Kidney (tissue), 14 donors: ENCODE measurements around the gene GLRX. TPM values are rescaled to one million over a fixed set of nuclear protein-coding genes. Genes with fewer than 3 reads are reported as not detected.
A peak's percentile ranks its signal among the peaks of the same experiment; 100 is the strongest.

Source experiments
- DNase-seq, 5 donors: peaks; one replicate each; pipeline ENCODE4 v3.0.0-alpha.2; 2013 to 2020
- FAIRE-seq: peaks from 2 replicates; lab custom pipeline; 2012; peaks lifted over from hg19 to GRCh38; lab: Jason Lieb, UNC
- H3K27ac ChIP-seq, 2 donors: one replicate each; pipeline ENCODE4 v1.7.0; 2013; ENCODE audit warnings: low read depth in 2 of 2, low read length in 2 of 2, inconsistent platforms in 1 of 2
- H3K27me3 ChIP-seq: one replicate; pipeline ENCODE4 v1.7.1; 2013; ENCODE audit warnings: low read length, inconsistent platforms; ENCODE audit not compliant: control insufficient read depth, insufficient read depth
- H3K36me3 ChIP-seq, 3 donors: one replicate each; pipeline versions ENCODE4 v1.7.0 to v1.7.1; 2013; ENCODE audit warnings: low read length in 3 of 3, control low read depth in 1 of 3, inconsistent platforms in 1 of 3; ENCODE audit not compliant: insufficient read depth in 3 of 3, control insufficient read depth in 2 of 3
- H3K4me1 ChIP-seq, 3 donors: one replicate each; pipeline versions ENCODE4 v1.7.0 to v1.7.1; 2013; ENCODE audit warnings: low read length in 3 of 3, inconsistent platforms in 1 of 3, low read depth in 1 of 3; ENCODE audit not compliant: control insufficient read depth in 2 of 3, insufficient read depth in 2 of 3
- H3K4me3 ChIP-seq, 3 donors: one replicate each; pipeline versions ENCODE4 v1.7.0 to v1.8.1; 2013; ENCODE audit warnings: low read length in 3 of 3, control low read depth in 1 of 3, inconsistent platforms in 1 of 3
- H3K9ac ChIP-seq, 3 donors: one replicate each; pipeline versions ENCODE4 v1.7.0 to v1.7.1; 2013; ENCODE audit warnings: low read length in 3 of 3, control low read depth in 1 of 3, inconsistent platforms in 1 of 3
- H3K9me3 ChIP-seq, 3 donors: one replicate each; pipeline versions ENCODE4 v1.7.0 to v1.7.1; 2013; ENCODE audit warnings: low read length in 3 of 3, control low read depth in 1 of 3, inconsistent platforms in 1 of 3; ENCODE audit not compliant: control insufficient read depth in 2 of 3, insufficient read depth in 1 of 3
- intact Hi-C: fragments of 100-400 bp; cut with DNase I; formaldehyde crosslinking; loops from one replicate; pipeline ENCODE4 v1.11.1; 2022
- polyA plus RNA-seq: library from polyadenylated mRNA; stranded (reverse); fragments of 350-450 nt; fragmentation: Illumina TruSeq; extraction: RNeasy Lipid Tissue Mini Kit (QIAGEN cat#74804); gene quantifications from one replicate; pipeline ENCODE4 v1.2.3, GENCODE V29; 2014; ENCODE audit warnings: low read depth, low replicate concordance; ENCODE audit not compliant: insufficient read depth
- total RNA-seq: library from RNA; stranded (reverse); fragmentation: NEBNext Ultra II Directional; extraction: Animal tissue kit (Norgen Biotek cat#: 25700); gene quantifications from one replicate; pipeline ENCODE4 v1.2.1, GENCODE V29; 2021
- TF ChIP-seq, protein P1 (sequence below): IDR thresholded peaks from 3 replicates; pipeline ENCODE4 v1.5.1; 2012; ENCODE audit warnings: mild to moderate bottlenecking, moderate library complexity, borderline replicate concordance; ENCODE audit not compliant: insufficient read depth; ENCODE audit errors: extremely low read depth
- donor health status: control.
- donor health status: control.
- donor health status: control.
- donor health status: control.
- donor health status: control.
- donor health status: DM: yes; HTN: yes; CAD: no.
- donor health status: Normal renal cell carcinoma (clear cell type).

GLRX gene
- total and polyA plus RNA-seq, 2 donors from 2014 or later = 57.4 to 324 TPM

DNA sequence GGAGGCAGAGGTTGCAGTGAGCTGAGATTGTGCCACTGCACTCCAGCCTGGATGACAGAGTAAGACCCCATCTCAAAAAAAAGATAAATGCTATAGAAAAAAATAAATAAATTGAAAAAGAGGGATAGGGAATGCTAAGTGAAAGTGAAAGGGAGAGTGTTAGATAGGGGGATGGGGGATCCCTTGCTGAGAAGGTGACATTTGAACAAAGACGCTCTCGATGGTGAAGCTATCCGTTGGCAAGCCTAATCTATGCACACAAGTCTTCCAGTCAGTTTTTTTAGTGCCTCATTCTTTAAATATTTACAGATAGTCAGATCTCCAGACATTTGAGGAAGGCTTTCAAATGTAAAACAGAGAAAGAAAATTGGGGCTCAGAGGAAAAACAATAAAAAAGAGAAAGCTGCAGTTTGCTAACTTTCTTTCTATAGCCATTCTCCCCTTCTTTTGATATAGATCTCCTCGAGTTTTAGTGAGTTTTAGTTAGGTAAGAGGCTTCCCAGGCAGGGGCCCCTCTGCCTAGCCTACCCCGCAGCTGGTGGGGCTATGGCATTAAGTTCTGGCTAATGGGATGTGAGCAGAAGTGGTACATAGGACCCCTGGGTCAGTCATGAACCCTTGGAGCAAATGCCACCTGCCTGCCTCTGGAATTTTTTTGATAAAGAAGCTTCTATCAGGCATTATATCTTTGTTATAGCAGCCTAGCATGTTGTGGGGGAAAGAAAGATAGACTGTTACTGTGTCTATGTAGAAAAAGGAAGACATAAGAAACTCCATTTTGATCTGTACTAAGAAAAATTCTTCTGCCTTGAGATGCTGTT lies 12.0 kb downstream of the GLRX start:
- no peak for DNase-seq
- H3K4me1 ChIP-seq = peaks cover 0 to 40% (median 30%) of the 10 kb centered on the region in 3 donors
- no peak overlapping the region for H3K4me3 ChIP-seq
- H3K27me3 ChIP-seq = no peaks in the 10 kb centered on the region
- peak overlapping the region; percentile 71 to 72 for H3K27ac ChIP-seq
- no peak for FAIRE-seq
- no peaks in the 10 kb centered on the region for H3K9me3 ChIP-seq
- intact Hi-C loops = no loop called here
- TF ChIP-seq, protein P1, sequence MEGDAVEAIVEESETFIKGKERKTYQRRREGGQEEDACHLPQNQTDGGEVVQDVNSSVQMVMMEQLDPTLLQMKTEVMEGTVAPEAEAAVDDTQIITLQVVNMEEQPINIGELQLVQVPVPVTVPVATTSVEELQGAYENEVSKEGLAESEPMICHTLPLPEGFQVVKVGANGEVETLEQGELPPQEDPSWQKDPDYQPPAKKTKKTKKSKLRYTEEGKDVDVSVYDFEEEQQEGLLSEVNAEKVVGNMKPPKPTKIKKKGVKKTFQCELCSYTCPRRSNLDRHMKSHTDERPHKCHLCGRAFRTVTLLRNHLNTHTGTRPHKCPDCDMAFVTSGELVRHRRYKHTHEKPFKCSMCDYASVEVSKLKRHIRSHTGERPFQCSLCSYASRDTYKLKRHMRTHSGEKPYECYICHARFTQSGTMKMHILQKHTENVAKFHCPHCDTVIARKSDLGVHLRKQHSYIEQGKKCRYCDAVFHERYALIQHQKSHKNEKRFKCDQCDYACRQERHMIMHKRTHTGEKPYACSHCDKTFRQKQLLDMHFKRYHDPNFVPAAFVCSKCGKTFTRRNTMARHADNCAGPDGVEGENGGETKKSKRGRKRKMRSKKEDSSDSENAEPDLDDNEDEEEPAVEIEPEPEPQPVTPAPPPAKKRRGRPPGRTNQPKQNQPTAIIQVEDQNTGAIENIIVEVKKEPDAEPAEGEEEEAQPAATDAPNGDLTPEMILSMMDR = no peak
- peaks cover 0 to 12% (median 12%) of the 10 kb centered on the region in 3 donors for H3K36me3 ChIP-seq
- H3K9ac ChIP-seq = peak overlapping the region in 1 of 3 donors; percentile 36

DNA sequence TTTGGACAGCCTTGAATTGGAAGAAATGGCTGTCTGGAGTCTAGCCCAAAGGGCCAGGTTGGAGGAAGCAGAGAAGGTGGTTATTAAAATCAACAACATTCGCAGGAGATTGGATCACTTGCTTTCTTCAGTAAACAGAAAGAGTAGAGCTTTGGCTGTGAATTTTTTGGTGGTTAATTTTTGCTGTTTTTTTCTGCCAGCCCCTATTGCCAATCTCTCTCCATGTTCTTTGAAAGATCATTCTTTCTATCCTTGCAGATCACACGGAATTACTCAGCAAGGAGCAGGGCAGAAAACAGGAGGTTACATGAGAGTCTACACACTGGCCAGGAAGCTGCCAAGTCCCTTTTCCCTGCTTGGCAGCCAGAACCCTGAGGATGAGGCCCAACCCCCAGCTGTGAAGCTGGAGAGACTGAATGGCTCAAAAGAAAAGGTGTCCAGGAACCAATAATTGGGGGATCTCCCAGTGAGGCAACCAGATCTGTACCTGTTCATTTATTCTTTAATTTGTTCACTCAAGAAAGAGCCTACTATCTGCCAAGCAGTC lies 13.0 kb downstream of the GLRX start:
- DNase-seq = no peak
- peaks cover 0 to 51% (median 33%) of the 10 kb centered on the region in 3 donors for H3K4me1 ChIP-seq

DNA sequence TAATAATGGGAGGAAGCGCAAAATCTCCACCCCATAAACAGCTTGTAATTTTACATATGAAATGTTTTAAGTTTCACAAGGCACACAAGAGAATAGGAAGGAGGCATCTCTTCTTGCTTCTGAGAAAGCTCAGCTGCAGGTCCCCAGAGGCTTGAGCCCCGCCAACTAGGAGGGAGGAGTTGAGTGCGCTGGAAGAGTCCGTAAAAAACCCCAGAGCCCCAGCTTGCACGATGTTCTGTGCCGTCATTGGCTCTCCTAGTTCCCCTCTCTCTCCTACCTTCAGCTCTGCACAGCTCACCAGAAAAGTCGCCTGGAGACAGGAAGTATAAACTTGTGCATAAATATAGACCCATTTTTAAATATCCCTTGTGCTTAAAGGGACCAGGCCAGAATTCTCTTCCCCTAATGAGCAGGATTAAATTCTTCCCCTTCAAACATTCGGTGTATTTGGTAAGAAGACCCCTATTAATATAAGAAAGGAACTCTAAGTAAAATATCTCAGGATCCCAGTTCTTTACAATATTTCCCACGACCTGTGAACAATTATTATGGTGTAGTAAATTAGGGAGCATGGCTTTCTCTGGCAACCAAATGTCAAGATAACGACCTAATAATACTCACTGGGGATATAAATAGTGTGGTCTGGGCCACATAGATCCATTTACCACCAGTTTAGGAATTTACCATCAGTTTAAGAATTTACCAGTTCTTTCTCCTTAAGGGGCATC lies 13.7 kb downstream of the GLRX start:
- Histone ChIP-seq H3K36me3 (peaks cover 0 to 3% (median 0%) of the 10 kb centered on the region in 3 donors), H3K9ac (peak overlapping the region in 1 of 3 donors; percentile 47), H3K4me1 (peaks cover 0 to 52% (median 33%) of the 10 kb centered on the region in 3 donors), H3K27me3 (no peaks in the 10 kb centered on the region), H3K27ac (peak overlapping the region; percentile 61 to 71), H3K9me3 (no peaks in the 10 kb centered on the region), H3K4me3 (peak overlapping the region in 1 of 3 donors; percentile 3)
- DNase-seq (peak in 4 of 5 donors; percentile 31 to 90 (median 70)), FAIRE-seq (no peak)
- TF ChIP-seq, protein P1 = no peak
- intact Hi-C loops = no loop called here

More for the DNA sequence above, 13.0 kb downstream of the GLRX start:
- Histone ChIP-seq H3K4me3 (peak overlapping the region in 1 of 3 donors; percentile 3), H3K9me3 (no peaks in the 10 kb centered on the region), H3K27me3 (no peaks in the 10 kb centered on the region), H3K36me3 (peaks cover 0 to 6% (median 3%) of the 10 kb centered on the region in 3 donors), H3K27ac (peak overlapping the region; percentile 61 to 71), H3K9ac (peak overlapping the region in 1 of 3 donors; percentile 47)
- no peak for FAIRE-seq
- intact Hi-C loops = no loop called here
- TF ChIP-seq, protein P1 = no peak
